K562 (cell line): ENCODE results near the gene SET. TPM values are rescaled to one million over a fixed set of nuclear protein-coding genes. Genes with fewer than 3 reads are reported as not detected.

ENCODE experiments used
- CBX5 ChIP-seq: IDR thresholded peaks from 2 replicates; pipeline ENCODE4 v1.6.1; 2014; ENCODE audit warnings: low read depth, borderline replicate concordance
- ELF1 ChIP-seq: fragments of 200-800 bp; sonication (Bioruptor generic); IDR thresholded peaks from 2 replicates; pipeline ENCODE4 v1.6.1; 2016; ENCODE audit warnings: missing genetic modification characterization, missing compliant biosample characterization
- HSF4 ChIP-seq: fragments of 250-450 bp; sonication (Bioruptor Pico); IDR thresholded peaks from 2 replicates; pipeline ENCODE4 v2.1.2; 2022; ENCODE audit warnings: mild to moderate bottlenecking, moderate library complexity, borderline replicate concordance
- JUNB ChIP-seq: fragments of 450-650 bp; formaldehyde crosslinking; conservative IDR thresholded peaks from 2 replicates; pipeline ENCODE4 v1.4.0; 2020; ENCODE audit warnings: mild to moderate bottlenecking
- NBN ChIP-seq: fragments of 450-650 bp; IDR thresholded peaks from 2 replicates; pipeline ENCODE4 v1.6.1; 2016; ENCODE audit warnings: low read depth, mild to moderate bottlenecking
- NCOA4 ChIP-seq: fragments of 450-650 bp; IDR thresholded peaks from 2 replicates; pipeline ENCODE4 v1.6.1; 2018; ENCODE audit warnings: mild to moderate bottlenecking; ENCODE audit not compliant: partially characterized antibody
- NCOA6 ChIP-seq: fragments of 450-650 bp; IDR thresholded peaks from 2 replicates; pipeline ENCODE4 v1.6.1; 2017; ENCODE audit warnings: mild to moderate bottlenecking
- RBM25 ChIP-seq: fragments of 200-400 bp; formaldehyde crosslinking; IDR thresholded peaks from 2 replicates; pipeline ENCODE4 v1.6.1; 2018; ENCODE audit warnings: low read length, low read depth, moderate library complexity; ENCODE audit not compliant: severe bottlenecking
- SIN3B ChIP-seq: fragments of 450-650 bp; IDR thresholded peaks from 2 replicates; pipeline ENCODE4 v1.6.1; 2017; ENCODE audit warnings: low read depth, mild to moderate bottlenecking, moderate library complexity
- ZNF146 ChIP-seq: IDR thresholded peaks from one replicate; pipeline ENCODE4 v1.6.1; 2018; ENCODE audit warnings: missing compliant biosample characterization; ENCODE audit not compliant: unreplicated experiment
- ZSCAN29 ChIP-seq: fragments of 450-650 bp; IDR thresholded peaks from 2 replicates; pipeline ENCODE4 v1.6.1; 2017
- polyA plus RNA-seq, 8 experiments: library from polyadenylated mRNA; depleted of rRNA in 4 of 8; stranded (reverse) in 5 of 8; unstranded in 3 of 8; fragments of >200 nt; fragmentation: Nextera tagmentation in 2 of 8; fragmentation: Illumina TruSeq in 1 of 8; extraction: Ambion mirVana in 2 of 8; extraction: Trizol in 1 of 8; gene quantifications; 2 replicates each; pipeline versions ENCODE4 v1.2.1 to v1.2.3, GENCODE V29; 2011 to 2014; ENCODE audit warnings: inconsistent platforms in 1 of 8, missing spikeins in 1 of 8
- total RNA-seq, 7 experiments: library from RNA; depleted of rRNA in 6 of 7; stranded (reverse); fragments of >200 nt in 6 of 7; fragmentation: Illumina TruSeq in 2 of 7; extraction: Trizol in 2 of 7; gene quantifications; 2 replicates each; pipeline versions ENCODE4 v1.2.1 to v1.2.3, GENCODE V29; 2011 to 2021; ENCODE audit warnings: low replicate concordance in 1 of 7
- TF ChIP-seq, protein P1 (sequence below): fragments of 450-650 bp; IDR thresholded peaks from 2 replicates; pipeline ENCODE4 v1.7.0; 2016; ENCODE audit warnings: borderline replicate concordance
- TF ChIP-seq, protein P2 (sequence below): sonication (generic); formaldehyde crosslinking; IDR thresholded peaks from 2 replicates; pipeline ENCODE4 v1.8.1; 2023; ENCODE audit warnings: mild to moderate bottlenecking, missing genetic modification reagents
- TF ChIP-seq, protein P3 (sequence below): fragments of 450-650 bp; IDR thresholded peaks from one replicate; pipeline ENCODE4 v1.6.1; 2018; ENCODE audit warnings: mild to moderate bottlenecking, moderate library complexity; ENCODE audit not compliant: partially characterized antibody
- TF ChIP-seq, protein P4 (sequence below): fragments of 450-650 bp; conservative IDR thresholded peaks from 2 replicates; pipeline ENCODE4 v1.6.1; 2016; ENCODE audit warnings: missing genetic modification characterization, low read depth, mild to moderate bottlenecking, control low read depth, missing compliant biosample characterization
- TF ChIP-seq, protein P5 (sequence below), 2 experiments: IDR thresholded peaks; 2 replicates each; pipeline ENCODE4 v1.6.1; 2012; ENCODE audit warnings: improper control_type of control experiment in 2 of 2, low read depth in 2 of 2, low read length in 2 of 2, borderline replicate concordance in 1 of 2

The SET gene
- total and polyA plus RNA-seq, 9 of the 15 experiments (the other 6 are each of a cell fraction or from before 2014, with no cell fraction given): 404 to 1,447 (median 907) TPM

DNA sequence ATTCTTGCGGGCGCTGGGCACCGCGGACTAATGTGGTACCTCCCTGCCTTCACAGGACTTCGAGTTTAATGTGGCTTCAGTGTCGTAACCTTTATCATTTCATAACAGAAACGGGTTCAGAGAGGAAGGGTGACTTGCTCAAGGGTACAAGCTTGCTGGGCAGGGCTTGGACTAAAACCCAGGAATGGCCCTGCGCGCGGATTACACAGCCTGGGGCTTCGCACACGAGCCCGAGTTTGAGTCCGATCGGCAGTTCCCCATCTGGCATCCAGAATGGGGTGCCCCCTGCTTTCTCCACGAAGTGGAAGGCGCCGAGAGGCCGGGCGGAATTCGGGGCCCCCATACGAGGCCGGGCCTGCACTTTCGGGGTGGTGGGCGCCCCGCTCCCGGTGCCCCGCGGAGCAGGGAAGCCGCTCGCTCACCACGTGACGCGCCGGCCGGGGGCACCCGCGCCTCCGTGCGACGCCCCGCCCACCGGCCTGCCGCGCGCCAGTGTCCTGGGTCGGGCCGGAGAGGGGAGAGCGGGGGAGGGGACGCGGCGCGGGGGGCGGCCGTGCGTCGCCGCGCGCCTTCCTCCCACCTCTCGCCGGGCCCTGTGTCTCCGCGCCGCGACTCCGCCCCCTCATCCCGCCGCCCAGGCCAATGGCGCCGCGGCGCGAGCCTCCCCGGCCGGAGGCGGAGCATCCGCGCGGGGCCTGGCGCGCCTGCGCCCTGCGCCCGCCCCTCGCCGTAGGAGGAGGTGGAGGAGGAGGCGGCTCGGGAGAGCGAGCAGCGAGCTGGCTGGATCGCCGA lies at the start of gene SET (continued):
- TF ChIP-seq, protein P1, sequence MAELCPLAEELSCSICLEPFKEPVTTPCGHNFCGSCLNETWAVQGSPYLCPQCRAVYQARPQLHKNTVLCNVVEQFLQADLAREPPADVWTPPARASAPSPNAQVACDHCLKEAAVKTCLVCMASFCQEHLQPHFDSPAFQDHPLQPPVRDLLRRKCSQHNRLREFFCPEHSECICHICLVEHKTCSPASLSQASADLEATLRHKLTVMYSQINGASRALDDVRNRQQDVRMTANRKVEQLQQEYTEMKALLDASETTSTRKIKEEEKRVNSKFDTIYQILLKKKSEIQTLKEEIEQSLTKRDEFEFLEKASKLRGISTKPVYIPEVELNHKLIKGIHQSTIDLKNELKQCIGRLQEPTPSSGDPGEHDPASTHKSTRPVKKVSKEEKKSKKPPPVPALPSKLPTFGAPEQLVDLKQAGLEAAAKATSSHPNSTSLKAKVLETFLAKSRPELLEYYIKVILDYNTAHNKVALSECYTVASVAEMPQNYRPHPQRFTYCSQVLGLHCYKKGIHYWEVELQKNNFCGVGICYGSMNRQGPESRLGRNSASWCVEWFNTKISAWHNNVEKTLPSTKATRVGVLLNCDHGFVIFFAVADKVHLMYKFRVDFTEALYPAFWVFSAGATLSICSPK: no peak
- no peak for TF ChIP-seq ZNF146 (CRISPR knock-in tag)
- TF ChIP-seq, protein P2, sequence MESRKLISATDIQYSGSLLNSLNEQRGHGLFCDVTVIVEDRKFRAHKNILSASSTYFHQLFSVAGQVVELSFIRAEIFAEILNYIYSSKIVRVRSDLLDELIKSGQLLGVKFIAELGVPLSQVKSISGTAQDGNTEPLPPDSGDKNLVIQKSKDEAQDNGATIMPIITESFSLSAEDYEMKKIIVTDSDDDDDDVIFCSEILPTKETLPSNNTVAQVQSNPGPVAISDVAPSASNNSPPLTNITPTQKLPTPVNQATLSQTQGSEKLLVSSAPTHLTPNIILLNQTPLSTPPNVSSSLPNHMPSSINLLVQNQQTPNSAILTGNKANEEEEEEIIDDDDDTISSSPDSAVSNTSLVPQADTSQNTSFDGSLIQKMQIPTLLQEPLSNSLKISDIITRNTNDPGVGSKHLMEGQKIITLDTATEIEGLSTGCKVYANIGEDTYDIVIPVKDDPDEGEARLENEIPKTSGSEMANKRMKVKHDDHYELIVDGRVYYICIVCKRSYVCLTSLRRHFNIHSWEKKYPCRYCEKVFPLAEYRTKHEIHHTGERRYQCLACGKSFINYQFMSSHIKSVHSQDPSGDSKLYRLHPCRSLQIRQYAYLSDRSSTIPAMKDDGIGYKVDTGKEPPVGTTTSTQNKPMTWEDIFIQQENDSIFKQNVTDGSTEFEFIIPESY (CRISPR knock-in tag): peak; percentile 86
- no peak for TF ChIP-seq CBX5
- no peak for TF ChIP-seq NCOA6
- no peak for TF ChIP-seq SIN3B
- no peak for TF ChIP-seq ELF1 (tag)
- TF ChIP-seq RBM25: peak; percentile 55
- no peak for TF ChIP-seq NCOA4
- TF ChIP-seq HSF4 (CRISPR knock-in tag): no peak
- TF ChIP-seq JUNB: no peak; the same call in 1 of the 2 replicates
- TF ChIP-seq ZSCAN29: no peak; the same call in 1 of the 2 replicates
- TF ChIP-seq, protein P3, sequence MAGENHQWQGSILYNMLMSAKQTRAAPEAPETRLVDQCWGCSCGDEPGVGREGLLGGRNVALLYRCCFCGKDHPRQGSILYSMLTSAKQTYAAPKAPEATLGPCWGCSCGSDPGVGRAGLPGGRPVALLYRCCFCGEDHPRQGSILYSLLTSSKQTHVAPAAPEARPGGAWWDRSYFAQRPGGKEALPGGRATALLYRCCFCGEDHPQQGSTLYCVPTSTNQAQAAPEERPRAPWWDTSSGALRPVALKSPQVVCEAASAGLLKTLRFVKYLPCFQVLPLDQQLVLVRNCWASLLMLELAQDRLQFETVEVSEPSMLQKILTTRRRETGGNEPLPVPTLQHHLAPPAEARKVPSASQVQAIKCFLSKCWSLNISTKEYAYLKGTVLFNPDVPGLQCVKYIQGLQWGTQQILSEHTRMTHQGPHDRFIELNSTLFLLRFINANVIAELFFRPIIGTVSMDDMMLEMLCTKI: no peak
- peak; percentile 39; the same call in 1 of the 2 replicates for TF ChIP-seq NBN
- TF ChIP-seq, protein P4, sequence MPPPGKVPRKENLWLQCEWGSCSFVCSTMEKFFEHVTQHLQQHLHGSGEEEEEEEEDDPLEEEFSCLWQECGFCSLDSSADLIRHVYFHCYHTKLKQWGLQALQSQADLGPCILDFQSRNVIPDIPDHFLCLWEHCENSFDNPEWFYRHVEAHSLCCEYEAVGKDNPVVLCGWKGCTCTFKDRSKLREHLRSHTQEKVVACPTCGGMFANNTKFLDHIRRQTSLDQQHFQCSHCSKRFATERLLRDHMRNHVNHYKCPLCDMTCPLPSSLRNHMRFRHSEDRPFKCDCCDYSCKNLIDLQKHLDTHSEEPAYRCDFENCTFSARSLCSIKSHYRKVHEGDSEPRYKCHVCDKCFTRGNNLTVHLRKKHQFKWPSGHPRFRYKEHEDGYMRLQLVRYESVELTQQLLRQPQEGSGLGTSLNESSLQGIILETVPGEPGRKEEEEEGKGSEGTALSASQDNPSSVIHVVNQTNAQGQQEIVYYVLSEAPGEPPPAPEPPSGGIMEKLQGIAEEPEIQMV (tag): 0 out of 2 replicates have a peak, but pooled peaks have one; percentile 56
- TF ChIP-seq, protein P5, sequence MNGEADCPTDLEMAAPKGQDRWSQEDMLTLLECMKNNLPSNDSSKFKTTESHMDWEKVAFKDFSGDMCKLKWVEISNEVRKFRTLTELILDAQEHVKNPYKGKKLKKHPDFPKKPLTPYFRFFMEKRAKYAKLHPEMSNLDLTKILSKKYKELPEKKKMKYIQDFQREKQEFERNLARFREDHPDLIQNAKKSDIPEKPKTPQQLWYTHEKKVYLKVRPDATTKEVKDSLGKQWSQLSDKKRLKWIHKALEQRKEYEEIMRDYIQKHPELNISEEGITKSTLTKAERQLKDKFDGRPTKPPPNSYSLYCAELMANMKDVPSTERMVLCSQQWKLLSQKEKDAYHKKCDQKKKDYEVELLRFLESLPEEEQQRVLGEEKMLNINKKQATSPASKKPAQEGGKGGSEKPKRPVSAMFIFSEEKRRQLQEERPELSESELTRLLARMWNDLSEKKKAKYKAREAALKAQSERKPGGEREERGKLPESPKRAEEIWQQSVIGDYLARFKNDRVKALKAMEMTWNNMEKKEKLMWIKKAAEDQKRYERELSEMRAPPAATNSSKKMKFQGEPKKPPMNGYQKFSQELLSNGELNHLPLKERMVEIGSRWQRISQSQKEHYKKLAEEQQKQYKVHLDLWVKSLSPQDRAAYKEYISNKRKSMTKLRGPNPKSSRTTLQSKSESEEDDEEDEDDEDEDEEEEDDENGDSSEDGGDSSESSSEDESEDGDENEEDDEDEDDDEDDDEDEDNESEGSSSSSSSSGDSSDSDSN (IDR thresholded peaks at IDR 0.05; ENCODE audit: borderline replicate concordance in 1 of 2, low read depth in 2 of 2, low read length in 2 of 2): no peak
